ENCODE measurements around the gene COL15A1.
"Not testable (repeated sequence)": the region's sequence is repeated elsewhere in the genome, so short reads cannot be mapped to it uniquely, and the experiment has no call there.

The COL15A1 gene

DNA sequence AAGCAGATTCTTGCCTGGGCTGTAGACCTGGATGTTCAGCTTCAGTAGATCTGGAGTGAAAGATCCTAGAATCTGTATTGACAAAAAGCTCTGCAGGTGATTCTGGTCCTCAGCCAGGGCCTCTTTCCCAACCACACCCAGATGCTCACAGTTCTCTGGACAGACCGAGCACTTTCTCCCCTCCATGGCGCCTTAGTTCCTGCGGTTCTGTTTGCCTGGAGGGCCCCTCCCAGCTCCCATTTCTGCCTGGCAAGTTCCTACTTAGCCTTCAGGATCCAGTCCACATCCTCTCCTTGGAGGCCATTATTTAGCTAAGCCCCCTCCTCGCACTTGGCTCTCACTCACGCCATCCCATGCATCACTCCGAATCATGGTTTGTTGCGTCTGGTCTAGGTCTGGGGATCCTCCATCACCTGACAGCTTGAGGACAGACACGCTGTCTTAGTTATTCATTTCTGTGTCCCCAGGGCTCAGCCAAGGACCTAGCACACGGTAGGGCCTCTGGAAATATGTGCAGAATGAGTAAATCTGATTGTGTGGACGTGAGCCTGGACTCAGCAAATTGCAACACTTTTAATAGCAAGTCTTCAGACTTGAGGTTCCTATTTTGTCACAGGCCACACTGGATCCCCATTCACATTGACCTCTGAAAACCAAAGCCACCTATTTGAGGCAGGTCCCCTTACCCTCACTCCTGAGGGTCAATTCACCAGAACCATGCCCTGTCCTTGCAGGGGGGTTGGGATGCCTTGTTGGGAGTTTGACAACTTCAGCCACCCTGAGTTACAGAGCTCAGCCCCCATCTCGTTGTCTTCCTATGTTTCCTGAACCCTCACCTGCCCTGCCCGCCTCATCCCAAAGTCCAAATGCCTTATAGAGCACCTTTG is 50.7 kb downstream of the COL15A1 start:
- DNase-seq (ENCODE audit: low read depth), result no peak

GRCh38 chr9:98995059-98995671 is 51.5 kb downstream of the COL15A1 start:
- DNase-seq (ENCODE audit: low read depth), result no peak

DNA sequence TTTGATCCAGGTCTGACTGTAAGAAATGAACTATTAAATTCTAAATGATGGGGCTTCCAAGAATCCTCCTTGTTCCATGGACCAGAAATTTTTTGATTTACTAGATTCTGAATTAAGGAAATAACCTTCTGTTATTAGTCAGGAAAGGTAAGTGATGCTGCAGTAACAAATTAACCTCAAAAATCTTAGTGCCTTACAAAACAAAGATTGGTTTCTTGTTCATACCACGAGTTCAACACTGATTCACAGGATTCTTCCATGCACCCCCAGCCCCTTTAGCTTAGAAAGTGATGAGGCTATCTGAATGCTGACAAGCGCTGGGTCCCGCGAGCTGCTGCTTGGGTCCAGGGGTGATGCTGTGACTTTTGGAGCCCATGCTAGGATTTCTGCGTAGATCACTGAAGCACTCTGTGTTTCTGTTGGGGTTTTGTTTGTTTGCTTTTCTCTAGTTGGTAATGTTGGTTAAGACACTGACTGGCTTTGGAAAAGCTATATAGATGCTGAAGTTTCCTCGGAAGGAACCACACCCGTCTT is 52.3 kb downstream of the COL15A1 start:
- DNase-seq (ENCODE audit: low read depth), result no peak

- no peak for DNase-seq (ENCODE audit: low read depth)
Measured at GRCh38 chr9:98997604-98998003, 53.9 kb downstream of the COL15A1 start.

DNA sequence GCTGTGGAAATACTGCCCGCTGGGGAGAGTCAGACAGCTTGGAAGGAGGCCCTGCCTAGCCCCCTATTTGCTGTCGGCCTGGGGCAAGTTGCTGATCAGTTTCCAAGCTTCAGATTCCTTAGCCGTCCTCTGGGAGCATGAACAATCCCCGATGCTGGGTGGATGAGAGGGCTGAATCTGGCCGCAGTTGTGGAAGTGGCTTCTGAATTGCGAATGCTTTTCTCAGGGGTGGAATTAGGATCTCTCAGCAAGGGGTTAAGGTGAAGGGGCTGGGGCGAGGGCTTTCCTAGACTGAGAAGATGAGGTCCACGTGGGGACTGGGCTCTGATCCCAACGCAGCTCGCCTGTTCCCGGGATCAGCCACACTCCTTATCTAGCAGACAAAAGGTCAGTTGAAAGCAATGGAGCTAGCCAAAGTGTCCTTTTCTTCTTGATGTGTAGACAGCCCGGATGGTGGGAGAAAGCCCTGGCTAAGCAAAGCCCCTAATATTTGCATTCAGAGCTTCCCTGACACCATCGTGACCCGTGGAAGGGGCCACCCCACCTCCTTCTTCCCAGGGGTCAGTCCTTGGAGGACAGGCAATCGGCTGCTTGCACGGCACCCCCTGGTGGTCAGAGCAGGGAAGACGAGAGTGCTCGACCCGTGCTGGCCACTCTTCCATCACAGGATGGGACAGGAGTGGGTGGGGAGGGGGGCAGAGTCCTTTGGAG is 54.9 kb downstream of the COL15A1 start:
- no peak for DNase-seq (ENCODE audit: low read depth)

DNA sequence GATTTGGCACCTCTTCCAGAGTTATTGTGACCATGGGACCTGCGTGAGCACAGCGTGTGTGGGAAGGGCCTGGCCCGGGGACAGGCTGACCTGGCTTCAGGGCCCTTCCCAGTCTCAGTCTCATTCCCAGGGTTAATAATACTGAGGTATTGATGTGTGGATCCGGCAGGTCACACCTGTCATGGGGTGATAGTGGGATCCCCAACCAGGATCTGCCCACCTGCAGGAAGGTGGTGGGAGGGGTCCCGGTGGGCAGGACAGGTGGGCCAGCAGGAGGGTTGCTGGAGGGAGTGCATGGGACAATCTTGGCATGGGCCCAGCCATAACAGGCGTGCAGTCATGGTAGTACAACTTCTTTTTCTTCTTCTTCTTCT is 55.4 kb downstream of the COL15A1 start:
- DNase-seq (ENCODE audit: low read depth), result no peak

DNA sequence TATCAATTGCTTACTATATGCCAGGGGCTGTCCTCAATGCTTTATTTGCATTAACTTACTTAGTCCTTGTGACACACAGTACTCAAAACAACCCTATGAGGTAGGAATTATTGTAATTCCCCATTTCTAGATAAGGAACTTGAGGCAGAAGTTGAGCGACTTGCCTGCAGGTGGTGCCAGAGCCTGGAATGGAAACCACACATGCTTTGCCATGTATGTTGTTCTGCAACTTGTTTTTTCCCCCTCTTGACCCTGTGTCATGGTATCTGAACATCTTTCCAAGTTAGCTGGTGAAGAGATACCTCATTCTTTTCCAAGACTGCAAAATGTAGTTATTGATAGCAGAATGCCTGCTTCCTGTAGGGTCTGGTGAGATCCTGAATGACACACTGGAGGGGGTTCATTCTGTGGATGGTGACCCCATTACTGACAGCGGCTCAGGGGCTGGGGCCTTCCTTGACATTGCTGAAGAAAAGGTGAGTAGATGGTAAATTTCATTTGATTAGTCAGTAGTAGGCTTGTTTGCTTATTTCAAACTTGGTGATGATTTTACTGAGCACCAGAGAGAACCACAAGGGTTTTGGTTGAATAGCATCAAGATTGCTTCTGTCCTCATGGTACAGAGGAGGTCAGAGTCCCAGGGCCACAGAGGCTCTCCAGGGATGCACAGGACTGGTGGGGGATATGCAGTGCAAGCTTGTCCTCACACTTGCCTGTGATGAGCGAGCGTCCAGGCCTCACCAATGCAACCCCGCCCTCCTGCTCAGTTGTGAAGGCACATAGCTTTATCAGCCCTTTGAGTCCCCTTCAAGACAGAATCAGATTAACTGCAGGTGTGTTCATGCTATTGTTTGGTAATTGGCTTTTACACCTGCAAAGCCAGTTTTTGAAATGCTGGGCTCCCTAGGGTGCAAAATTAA is 57.0 kb downstream of the COL15A1 start:
- no peak for DNase-seq (ENCODE audit: low read depth)

GRCh38 chr9:99001892-99002291 is 58.2 kb downstream of the COL15A1 start:
- DNase-seq (ENCODE audit: low read depth), result no peak

GRCh38 chr9:99002706-99003105 is 59.0 kb downstream of the COL15A1 start:
- DNase-seq (ENCODE audit: low read depth), result no peak

GRCh38 chr9:99003308-99003707 is 59.6 kb downstream of the COL15A1 start:
- DNase-seq (ENCODE audit: low read depth), result no peak

GRCh38 chr9:99004115-99004514 is 60.4 kb downstream of the COL15A1 start:
- DNase-seq (ENCODE audit: low read depth), result no peak

GRCh38 chr9:99004717-99005460 is 61.2 kb downstream of the COL15A1 start:
- no peak for DNase-seq (ENCODE audit: low read depth)

DNA sequence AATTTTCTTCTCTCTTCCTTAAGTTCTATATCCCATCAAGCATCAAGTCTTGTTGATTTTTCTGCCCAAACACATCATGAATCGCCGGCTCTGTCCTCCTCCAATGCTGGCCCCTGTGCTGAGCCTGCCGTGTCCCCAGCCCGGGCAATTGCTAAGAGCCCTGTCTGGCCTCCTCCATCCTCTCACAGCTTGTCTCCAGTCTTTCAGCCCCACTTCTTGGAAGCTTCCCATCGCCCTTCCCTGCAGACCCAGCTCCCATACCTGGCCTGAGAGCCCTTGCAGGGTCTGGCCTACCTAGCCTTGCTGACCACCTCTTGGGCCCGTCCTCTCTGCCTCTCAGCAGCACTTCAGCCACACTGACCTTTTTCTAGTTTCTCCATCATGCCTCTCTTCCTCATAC is 61.9 kb downstream of the COL15A1 start:
- DNase-seq (ENCODE audit: low read depth), result no peak

DNA sequence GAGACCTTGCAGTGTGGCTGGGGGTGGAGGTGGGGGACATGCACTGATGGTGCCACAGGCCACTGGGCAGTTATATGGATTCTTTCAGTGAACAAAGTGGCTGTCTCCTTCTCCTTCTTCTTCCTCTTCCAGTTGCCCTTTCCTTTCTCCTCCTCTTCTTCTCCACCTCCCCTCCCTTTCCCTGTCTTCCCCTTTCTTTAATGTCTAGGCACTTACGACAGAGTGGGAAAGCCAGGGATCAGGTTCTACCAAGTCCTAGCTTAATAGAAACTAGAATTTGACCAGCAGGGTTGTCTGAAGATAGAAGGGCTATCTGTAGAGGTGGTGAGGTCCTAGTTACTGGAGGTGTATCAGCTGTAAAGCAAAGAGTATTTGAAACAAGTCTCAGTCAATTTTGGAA is 62.8 kb downstream of the COL15A1 start:
- DNase-seq (ENCODE audit: low read depth), result no peak

DNA sequence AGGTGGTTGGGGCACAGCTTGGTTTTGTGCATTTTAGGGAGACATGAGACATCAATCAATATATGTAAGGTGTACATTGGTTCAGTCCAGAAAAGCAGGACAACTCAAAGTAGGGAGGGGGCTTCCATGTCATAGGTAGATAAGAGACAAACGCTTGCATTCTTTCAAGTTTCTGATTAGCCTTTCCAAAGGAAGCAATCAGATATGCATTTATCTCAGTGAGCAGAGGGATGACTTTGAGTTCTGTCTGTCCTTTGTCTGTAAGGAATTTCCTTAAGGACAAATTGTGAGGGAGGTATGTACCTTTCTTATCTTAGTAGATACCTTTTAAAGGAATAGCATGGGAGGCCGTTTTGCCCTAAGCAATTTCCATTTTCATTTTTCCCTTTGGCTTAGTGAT is 63.3 kb downstream of the COL15A1 start:
- DNase-seq (ENCODE audit: low read depth), result no peak

DNA sequence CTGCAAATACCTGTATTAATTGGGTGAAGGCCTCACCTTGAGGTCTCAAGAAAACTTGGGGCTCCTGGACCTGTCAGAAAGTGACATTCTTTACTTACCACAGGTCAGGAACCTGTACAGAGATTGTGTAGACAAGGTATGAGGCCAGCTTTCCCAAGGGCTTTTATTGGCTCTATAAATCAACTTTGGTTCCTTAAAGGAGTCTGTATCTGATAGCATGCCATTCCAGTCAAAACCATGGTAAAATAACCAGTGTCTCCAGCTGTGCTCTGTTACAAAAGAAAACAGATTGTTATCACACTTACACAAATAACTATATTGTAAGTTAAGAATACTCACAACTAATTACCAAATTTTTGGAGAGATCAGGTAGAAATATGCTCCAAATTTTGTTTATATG is 64.5 kb downstream of the COL15A1 start:
- DNase-seq (ENCODE audit: low read depth), result no peak

- not testable (repeated sequence) for DNase-seq (ENCODE audit: low read depth)
Measured at GRCh38 chr9:99010393-99010792, 66.7 kb downstream of the COL15A1 start.

DNA sequence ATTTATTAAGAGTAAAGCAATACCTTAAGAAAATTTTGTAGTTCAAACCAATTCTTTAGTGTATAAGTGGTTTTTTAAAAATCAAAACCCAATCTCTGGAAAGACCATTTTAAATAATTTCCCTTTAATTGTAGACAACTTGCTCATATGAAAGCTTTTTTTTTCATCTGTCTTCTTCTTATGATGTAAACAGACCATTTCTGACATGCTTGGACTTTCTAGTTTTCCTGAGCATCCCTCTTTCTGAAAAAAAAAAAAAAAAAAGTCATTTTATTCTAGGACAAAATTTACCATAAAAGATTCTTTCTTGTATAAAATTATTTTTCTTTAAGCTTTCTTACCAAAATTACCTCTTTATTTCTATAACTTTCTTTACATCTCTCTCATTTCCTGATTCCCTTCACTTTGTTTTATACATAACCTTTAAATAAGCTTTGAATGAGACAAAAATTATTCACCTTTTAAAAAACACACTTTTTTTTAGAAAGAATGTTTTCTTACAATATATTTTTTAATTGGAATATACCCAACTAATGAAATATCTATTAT is 67.5 kb downstream of the COL15A1 start:
- no peak for DNase-seq (ENCODE audit: low read depth)

- no peak for DNase-seq (ENCODE audit: low read depth)
Measured at GRCh38 chr9:99012957-99013512, 69.3 kb downstream of the COL15A1 start.

- no peak for DNase-seq (ENCODE audit: low read depth)
Measured at GRCh38 chr9:99013550-99013949, 69.8 kb downstream of the COL15A1 start.

Data from non-pigmented ciliary epithelial cell (primary cell).